GM06990 (cell line): ENCODE data around the gene TMC8.
A peak's percentile ranks its signal among the peaks of the same experiment; 100 is the strongest.

Source experiments
- DNase-seq: peaks from one replicate; pipeline ENCODE4 v3.0.0-alpha.2; 2011; ENCODE audit not compliant: insufficient read length; ENCODE audit errors: extremely low read depth
- H3K27me3 ChIP-seq: replicated peaks from 2 replicates; pipeline ENCODE4 v1.6.0; 2011; ENCODE audit warnings: low read length; ENCODE audit not compliant: control insufficient read depth, insufficient read depth
- H3K36me3 ChIP-seq: 2 replicates; pipeline ENCODE4 v1.5.1; 2011; ENCODE audit warnings: low read length; ENCODE audit not compliant: control insufficient read depth, insufficient read depth
- H3K4me3 ChIP-seq: replicated peaks from 2 replicates; pipeline ENCODE4 v1.5.1; 2011; ENCODE audit warnings: low read depth, mild to moderate bottlenecking, control low read depth, low read length
- TF ChIP-seq, protein P1 (sequence below): IDR thresholded peaks from 2 replicates; pipeline ENCODE4 v1.5.1; 2011; ENCODE audit warnings: low read length, control low read depth, mild to moderate bottlenecking, inconsistent platforms; ENCODE audit not compliant: insufficient read depth, poor library complexity, severe bottlenecking

The TMC8 gene

DNA sequence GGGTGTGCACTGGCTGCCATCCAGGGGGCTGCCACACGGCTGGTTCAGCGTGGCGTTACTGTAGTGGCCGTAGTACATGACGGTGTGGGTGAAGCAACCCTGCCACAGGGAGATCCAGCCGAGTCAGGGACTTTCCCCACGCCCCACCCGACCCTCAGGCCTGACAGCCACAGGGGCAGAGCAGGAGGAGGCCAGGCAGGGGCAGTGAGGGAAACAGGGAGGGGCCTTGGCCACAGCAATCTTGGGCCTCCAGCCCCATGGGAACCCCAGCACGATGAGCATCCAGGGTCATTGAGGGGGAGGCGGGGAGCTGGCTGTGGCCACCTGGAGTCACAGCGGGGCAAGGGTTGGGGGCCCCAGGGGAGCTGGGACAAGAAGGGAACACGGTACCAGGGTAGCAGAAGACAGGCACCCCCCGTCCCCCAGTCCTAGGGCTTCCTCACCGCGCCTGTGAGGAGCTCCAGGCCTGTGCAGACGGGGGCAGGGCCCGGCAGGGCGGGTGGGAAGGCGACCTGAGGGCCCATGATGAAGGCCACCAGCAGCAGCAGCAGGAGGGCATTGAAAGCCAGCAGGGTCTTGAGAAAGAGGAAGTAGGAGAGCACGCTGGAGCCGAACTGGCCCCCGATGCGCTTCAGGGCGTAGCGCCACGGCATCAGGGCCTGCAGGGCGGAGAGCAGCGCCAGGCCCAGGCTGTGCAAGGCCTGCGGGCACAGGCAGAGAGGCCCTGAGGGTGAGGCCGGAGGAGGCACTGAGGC is 6.3 kb upstream of the TMC8 start:
- peak overlapping the region; percentile 91 for H3K4me3 ChIP-seq
- DNase-seq: peak; percentile 91
- peaks cover 37% of the 10 kb centered on the region for H3K36me3 ChIP-seq

DNA sequence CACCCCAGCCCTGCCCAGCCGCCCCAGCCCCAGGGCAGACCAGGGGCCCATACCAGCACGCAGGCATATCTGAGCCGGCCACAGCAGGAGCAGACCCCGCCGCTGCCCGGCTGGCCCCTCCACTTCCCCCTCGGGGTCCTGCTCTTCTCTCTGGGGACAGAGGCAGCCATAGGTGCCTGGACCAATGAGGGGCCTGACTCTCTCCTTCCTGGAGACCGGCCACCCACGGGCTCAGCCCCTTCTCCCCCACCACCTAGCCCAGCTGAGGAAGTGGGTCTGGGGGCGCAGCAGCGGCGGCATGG is 5.8 kb upstream of the TMC8 start:
- DNase-seq: no peak
- Histone ChIP-seq H3K27me3 (no peaks in the 10 kb centered on the region), H3K4me3 (peak overlapping the region; percentile 91), H3K36me3 (peaks cover 35% of the 10 kb centered on the region)
- TF ChIP-seq, protein P1, sequence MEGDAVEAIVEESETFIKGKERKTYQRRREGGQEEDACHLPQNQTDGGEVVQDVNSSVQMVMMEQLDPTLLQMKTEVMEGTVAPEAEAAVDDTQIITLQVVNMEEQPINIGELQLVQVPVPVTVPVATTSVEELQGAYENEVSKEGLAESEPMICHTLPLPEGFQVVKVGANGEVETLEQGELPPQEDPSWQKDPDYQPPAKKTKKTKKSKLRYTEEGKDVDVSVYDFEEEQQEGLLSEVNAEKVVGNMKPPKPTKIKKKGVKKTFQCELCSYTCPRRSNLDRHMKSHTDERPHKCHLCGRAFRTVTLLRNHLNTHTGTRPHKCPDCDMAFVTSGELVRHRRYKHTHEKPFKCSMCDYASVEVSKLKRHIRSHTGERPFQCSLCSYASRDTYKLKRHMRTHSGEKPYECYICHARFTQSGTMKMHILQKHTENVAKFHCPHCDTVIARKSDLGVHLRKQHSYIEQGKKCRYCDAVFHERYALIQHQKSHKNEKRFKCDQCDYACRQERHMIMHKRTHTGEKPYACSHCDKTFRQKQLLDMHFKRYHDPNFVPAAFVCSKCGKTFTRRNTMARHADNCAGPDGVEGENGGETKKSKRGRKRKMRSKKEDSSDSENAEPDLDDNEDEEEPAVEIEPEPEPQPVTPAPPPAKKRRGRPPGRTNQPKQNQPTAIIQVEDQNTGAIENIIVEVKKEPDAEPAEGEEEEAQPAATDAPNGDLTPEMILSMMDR: no peak

More for the DNA sequence above, 6.3 kb upstream of the TMC8 start:
- H3K27me3 ChIP-seq: no peaks in the 10 kb centered on the region
- TF ChIP-seq, protein P1: no peak

DNA sequence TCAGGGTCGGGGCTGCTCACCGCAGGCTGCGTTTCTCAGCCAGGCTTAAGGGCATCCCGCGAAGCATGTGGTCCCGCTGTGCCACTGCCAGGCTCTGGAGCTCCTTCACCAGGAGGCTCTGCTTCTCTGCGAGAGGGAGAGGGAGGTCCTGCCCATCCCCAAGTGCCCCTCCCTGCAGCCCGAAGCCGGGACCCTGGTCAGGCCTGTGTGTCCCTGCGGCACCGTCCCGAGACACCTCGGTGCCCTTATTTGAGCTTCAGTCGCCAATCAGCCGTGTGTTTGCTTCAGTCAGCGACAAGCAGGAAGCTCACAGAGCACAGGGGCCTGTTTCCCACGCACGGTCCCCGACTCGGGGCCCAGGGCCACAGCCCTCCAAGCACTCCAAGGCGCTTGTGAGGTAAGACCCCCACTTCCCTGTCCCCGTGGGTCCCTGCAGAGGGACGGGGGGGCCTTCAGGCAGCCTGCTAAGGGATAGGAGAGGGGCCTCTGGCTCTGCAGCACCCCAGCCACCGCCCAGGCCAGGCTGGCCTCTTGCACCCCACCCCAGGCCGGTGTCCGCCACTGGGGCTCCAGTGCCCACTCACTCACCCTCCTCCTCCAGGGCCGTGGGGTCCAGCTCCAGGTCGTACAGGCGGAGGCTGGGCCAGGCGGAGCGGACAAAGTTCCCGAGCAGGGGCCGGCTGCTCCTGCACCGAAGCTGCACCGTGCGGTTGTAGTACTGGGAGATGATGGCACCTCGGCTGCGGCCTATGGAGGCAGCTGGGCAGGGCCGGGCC is 5.2 kb upstream of the TMC8 start:
- DNase-seq: peak; percentile 69

DNA sequence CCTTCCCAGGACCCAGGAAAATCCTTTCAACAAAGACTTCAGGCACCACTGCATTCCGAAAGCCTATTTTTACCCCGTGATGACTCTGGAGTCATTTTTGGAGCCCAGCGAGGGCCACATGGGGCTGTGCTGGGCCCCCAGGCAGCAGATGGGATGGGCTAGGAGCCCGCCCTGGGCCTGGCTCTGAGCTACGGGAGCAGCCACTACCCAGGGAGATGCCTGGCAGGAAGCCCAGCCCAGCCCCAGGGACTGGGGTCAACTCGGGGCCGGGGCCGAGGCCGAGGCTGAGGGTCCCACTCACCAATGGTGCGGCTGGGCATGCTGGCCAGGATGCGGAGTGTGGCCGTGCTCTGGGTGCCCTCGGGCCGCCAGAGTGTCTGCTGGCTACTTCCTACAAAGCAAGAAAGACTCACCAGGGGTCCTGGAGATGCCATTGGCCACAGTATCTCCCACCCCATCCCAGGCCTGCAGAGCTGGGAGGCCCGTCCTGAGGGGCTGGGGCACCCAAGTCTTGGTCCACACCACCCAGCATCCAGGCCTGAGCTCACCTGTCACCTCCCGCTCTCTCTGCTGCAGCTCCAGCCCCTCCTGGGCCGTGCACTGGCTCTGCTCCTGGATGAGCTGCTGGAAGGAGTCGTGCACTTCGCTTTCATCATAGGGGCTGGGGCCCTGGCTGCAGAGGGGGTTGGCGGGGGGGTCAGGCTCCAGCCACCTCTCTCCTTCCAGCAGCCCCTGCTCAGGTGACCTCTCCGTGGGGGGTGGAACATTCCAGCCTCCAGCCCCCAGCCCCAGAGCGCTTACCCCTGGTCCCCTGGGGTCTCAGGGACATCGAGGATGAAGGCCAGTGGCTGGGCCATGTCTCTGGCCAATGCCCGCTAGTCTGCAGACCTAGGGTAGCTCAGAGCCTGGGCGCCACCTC is 4.3 kb upstream of the TMC8 start:
- no peak for DNase-seq
- Histone ChIP-seq H3K36me3 (peaks cover 29% of the 10 kb centered on the region), H3K27me3 (no peaks in the 10 kb centered on the region), H3K4me3 (peak overlapping the region; percentile 91)
- TF ChIP-seq, protein P1: no peak

More for the DNA sequence above, 5.2 kb upstream of the TMC8 start:
- H3K27me3 ChIP-seq: no peaks in the 10 kb centered on the region
- TF ChIP-seq, protein P1: no peak
- peaks cover 34% of the 10 kb centered on the region for H3K36me3 ChIP-seq
- H3K4me3 ChIP-seq: peak overlapping the region; percentile 91

DNA sequence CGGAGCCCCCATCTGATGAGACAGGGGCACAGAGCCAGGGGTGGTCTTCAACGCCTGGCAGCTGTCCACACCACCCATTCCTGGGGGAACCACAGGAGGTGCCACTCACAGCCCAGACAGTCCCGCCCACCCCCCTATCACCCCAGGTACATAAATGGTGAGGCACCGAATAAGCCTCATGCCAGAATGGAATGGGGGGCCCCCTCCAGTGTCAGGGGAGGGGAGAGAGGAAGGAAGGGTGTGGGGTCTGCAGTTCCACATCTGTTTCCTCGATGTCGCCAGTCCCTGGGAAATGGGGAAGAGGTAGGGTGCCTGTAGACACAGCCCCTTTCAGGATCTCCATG is 3.7 kb upstream of the TMC8 start:
- TF ChIP-seq, protein P1: no peak
- peak overlapping the region; percentile 91 for H3K4me3 ChIP-seq
- H3K27me3 ChIP-seq: no peaks in the 10 kb centered on the region
- no peak for DNase-seq
- peaks cover 25% of the 10 kb centered on the region for H3K36me3 ChIP-seq
